GM23338 (cell line): ENCODE measurements around the gene CTNS. TPM values are rescaled to one million over a fixed set of nuclear protein-coding genes. Genes with fewer than 3 reads are reported as not detected.

Source experiments
- ATAC-seq: fragments of 200-7000 bp; cut with Tn5 transposase; 3 replicates; pipeline ENCODE4 v1.9.1; 2020
- DNase-seq: peaks from one replicate; pipeline ENCODE4 v3.0.0-alpha.2; 2015; ENCODE audit warnings: low spot score
- H2AFZ ChIP-seq: fragments of 200-600 bp; sonication (generic); 2 replicates; pipeline ENCODE4 v1.8.0; 2016; ENCODE audit warnings: antibody characterized with exemption, mild to moderate bottlenecking, moderate library complexity
- H3F3A ChIP-seq: fragments of 200-600 bp; sonication (generic); replicated peaks from 2 replicates; pipeline ENCODE4 v1.8.0; 2017; ENCODE audit warnings: antibody characterized with exemption, mixed run types, low read depth
- H3K27ac ChIP-seq: fragments of 200-600 bp; sonication (generic); 2 replicates; pipeline ENCODE4 v1.6.1; 2016; ENCODE audit warnings: low read depth
- H3K27me3 ChIP-seq: fragments of 200-600 bp; sonication (generic); 2 replicates; pipeline ENCODE4 v1.8.0; 2016; ENCODE audit warnings: mild to moderate bottlenecking, mixed run types, moderate library complexity; ENCODE audit not compliant: insufficient read depth
- H3K36me3 ChIP-seq: fragments of 200-600 bp; sonication (generic); 2 replicates; pipeline ENCODE4 v1.8.0; 2016; ENCODE audit warnings: mild to moderate bottlenecking; ENCODE audit not compliant: insufficient read depth
- H3K4me1 ChIP-seq: fragments of 200-600 bp; sonication (generic); 2 replicates; pipeline ENCODE4 v1.8.0; 2016; ENCODE audit warnings: mild to moderate bottlenecking, moderate library complexity; ENCODE audit not compliant: insufficient read depth
- H3K4me2 ChIP-seq: fragments of 200-600 bp; sonication (generic); 2 replicates; pipeline ENCODE4 v1.7.1; 2017; ENCODE audit warnings: mixed run types
- H3K4me3 ChIP-seq: fragments of 200-600 bp; sonication (generic); 2 replicates; pipeline ENCODE4 v1.6.1; 2016; ENCODE audit warnings: mixed run types
- H3K79me2 ChIP-seq: fragments of 200-600 bp; sonication (generic); replicated peaks from 2 replicates; pipeline ENCODE4 v1.8.0; 2017; ENCODE audit warnings: mild to moderate bottlenecking; ENCODE audit not compliant: insufficient read depth
- H3K9me2 ChIP-seq: fragments of 200-600 bp; sonication (generic); 2 replicates; pipeline ENCODE4 v1.8.0; 2017; ENCODE audit not compliant: insufficient read depth
- H4K20me1 ChIP-seq: fragments of 200-600 bp; sonication (generic); replicated peaks from 2 replicates; pipeline ENCODE4 v1.8.0; 2017; ENCODE audit warnings: mild to moderate bottlenecking; ENCODE audit not compliant: insufficient read depth
- H3K27ac Mint-ChIP-seq: 2 replicates; pipeline ENCODE4 v1.8.0; 2020; ENCODE audit warnings: inconsistent platforms, mild to moderate bottlenecking, moderate library complexity, mixed read lengths
- H3K27me3 Mint-ChIP-seq: 3 replicates; pipeline ENCODE4 v1.8.0; 2022; ENCODE audit warnings: low read depth, mild to moderate bottlenecking, moderate library complexity, mixed read lengths, inconsistent platforms; ENCODE audit not compliant: insufficient read depth, poor library complexity
- H3K36me3 Mint-ChIP-seq: 3 replicates; pipeline ENCODE4 v1.8.0; 2021; ENCODE audit warnings: low read depth, mild to moderate bottlenecking, inconsistent platforms, moderate library complexity, mixed read lengths
- H3K4me1 Mint-ChIP-seq: 3 replicates; pipeline ENCODE4 v1.8.0; 2020; ENCODE audit warnings: mild to moderate bottlenecking, inconsistent platforms, mixed read lengths
- H3K4me3 Mint-ChIP-seq: 3 replicates; pipeline ENCODE4 v1.8.0; 2021; ENCODE audit warnings: moderate library complexity, mild to moderate bottlenecking, inconsistent platforms, mixed read lengths
- H3K9me3 Mint-ChIP-seq: 3 replicates; pipeline ENCODE4 v1.8.0; 2020; ENCODE audit warnings: moderate library complexity, mild to moderate bottlenecking, inconsistent platforms, mixed read lengths
- EZH2 ChIP-seq: fragments of 200-600 bp; sonication (generic); IDR thresholded peaks from one replicate; pipeline ENCODE4 v1.8.0; 2017; ENCODE audit warnings: antibody characterized with exemption, mild to moderate bottlenecking, low read depth; ENCODE audit not compliant: unreplicated experiment
- NANOG ChIP-seq: IDR thresholded peaks from 2 replicates; pipeline ENCODE4 v1.6.1; 2016; ENCODE audit warnings: antibody characterized with exemption, borderline replicate concordance
- POLR2AphosphoS5 ChIP-seq: IDR thresholded peaks from 2 replicates; pipeline ENCODE4 v1.6.1; 2016; ENCODE audit warnings: antibody characterized with exemption, low read depth
- STAT1 ChIP-seq: IDR thresholded peaks from one replicate; pipeline ENCODE4 v1.6.1; 2016; ENCODE audit warnings: antibody characterized with exemption; ENCODE audit not compliant: unreplicated experiment
- ZNF114 ChIP-seq: fragments of 250-450 bp; sonication (Bioruptor Pico); IDR thresholded peaks from 2 replicates; pipeline ENCODE4 v1.5.0; 2020; ENCODE audit warnings: mild to moderate bottlenecking, moderate library complexity
- polyA plus RNA-seq: library from polyadenylated mRNA; unstranded; fragments of >200 nt; fragmentation: Nextera tagmentation; extraction: Ambion mirVana; gene quantifications from 2 replicates; pipeline ENCODE4 v1.2.1, GENCODE V29; 2016
- total RNA-seq: library from RNA; depleted of rRNA; stranded (reverse); fragments of >200 nt; shearing (Covaris generic); gene quantifications from 2 replicates; pipeline ENCODE4 v1.2.3, GENCODE V29; 2014
- TF ChIP-seq, protein P1 (sequence below), 2 experiments: fragments of 200-600 bp in 1 of 2; sonication (generic) in 1 of 2; conservative IDR thresholded peaks; 2 replicates each; pipeline versions ENCODE4 v1.5.1 to v1.6.1; 2016 to 2017; ENCODE audit warnings: antibody characterized with exemption in 2 of 2, low read depth in 2 of 2, mild to moderate bottlenecking in 2 of 2, moderate library complexity in 1 of 2
- TF ChIP-seq, protein P2 (sequence below): fragments of 250-450 bp; sonication (Bioruptor Pico); IDR thresholded peaks from 2 replicates; pipeline ENCODE4 v1.5.0; 2020; ENCODE audit warnings: mild to moderate bottlenecking, moderate library complexity

The CTNS gene
- total and polyA plus RNA-seq, 2 experiments from 2014 or later = 5.9 to 21.8 TPM

DNA sequence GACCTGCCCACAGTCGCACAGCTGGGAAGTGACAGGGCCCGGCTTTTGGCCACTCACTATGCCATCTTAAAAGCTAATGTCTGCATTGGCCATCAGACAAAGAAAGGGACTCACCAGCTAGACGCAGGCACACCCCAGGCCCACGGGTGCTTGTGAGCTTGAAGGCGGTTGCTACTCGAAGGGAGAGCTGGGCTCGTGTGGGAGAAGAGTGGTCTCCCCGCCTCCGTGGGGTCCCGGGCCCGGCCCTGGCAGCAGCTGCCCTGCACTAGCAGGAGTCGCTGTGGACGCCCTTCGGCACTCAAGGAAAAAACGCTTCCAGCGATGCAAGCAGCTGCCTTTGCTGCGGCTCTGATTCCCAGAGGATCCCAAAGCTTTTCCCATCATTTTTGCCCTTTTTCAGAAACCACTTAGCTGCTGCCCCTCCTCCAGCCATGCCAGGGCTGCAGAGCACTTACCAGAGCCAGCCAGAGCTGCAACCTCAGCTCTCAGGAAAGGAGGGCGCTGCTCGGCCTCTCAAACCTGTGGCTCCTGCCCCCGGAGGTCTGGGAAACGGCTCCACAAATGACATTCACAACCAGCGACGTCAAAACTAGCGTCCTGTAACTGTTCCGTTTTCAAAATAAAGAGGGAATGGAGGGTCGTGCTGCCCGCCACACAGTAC lies 39.6 kb upstream of the CTNS start:
- Histone ChIP-seq H3K9me2 (no peaks in the 10 kb centered on the region), H3K27me3 (no peaks in the 10 kb centered on the region), H3F3A (no peaks in the 10 kb centered on the region), H3K4me1 (no peaks in the 10 kb centered on the region), H3K4me3 (no peak overlapping the region), H3K36me3 (no peaks in the 10 kb centered on the region), H3K27ac (no peak overlapping the region), H3K4me2 (no peak overlapping the region), H3K79me2 (no peaks in the 10 kb centered on the region), H4K20me1 (no peaks in the 10 kb centered on the region; the same call in 1 of the 2 replicates), H2AFZ (no peak overlapping the region)
- Mint-ChIP-seq H3K4me3 (no peak overlapping the region), H3K4me1 (no peaks in the 10 kb centered on the region), H3K27me3 (peaks cover 12% of the 10 kb centered on the region), H3K9me3 (no peaks in the 10 kb centered on the region), H3K27ac (no peak overlapping the region), H3K36me3 (no peaks in the 10 kb centered on the region)
- TF ChIP-seq ZNF114 (CRISPR knock-in tag) = no peak
- TF ChIP-seq, protein P1, sequence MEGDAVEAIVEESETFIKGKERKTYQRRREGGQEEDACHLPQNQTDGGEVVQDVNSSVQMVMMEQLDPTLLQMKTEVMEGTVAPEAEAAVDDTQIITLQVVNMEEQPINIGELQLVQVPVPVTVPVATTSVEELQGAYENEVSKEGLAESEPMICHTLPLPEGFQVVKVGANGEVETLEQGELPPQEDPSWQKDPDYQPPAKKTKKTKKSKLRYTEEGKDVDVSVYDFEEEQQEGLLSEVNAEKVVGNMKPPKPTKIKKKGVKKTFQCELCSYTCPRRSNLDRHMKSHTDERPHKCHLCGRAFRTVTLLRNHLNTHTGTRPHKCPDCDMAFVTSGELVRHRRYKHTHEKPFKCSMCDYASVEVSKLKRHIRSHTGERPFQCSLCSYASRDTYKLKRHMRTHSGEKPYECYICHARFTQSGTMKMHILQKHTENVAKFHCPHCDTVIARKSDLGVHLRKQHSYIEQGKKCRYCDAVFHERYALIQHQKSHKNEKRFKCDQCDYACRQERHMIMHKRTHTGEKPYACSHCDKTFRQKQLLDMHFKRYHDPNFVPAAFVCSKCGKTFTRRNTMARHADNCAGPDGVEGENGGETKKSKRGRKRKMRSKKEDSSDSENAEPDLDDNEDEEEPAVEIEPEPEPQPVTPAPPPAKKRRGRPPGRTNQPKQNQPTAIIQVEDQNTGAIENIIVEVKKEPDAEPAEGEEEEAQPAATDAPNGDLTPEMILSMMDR (conservative IDR thresholded peaks at IDR 0.05; ENCODE audit: low read depth in 2 of 2) = peak in 1 of 2 experiments; percentile 25; a peak in 1 of 4 replicates
- ATAC-seq = peak; percentile 41; the same call in 2 of the 3 replicates
- peak; percentile 26 for DNase-seq

DNA sequence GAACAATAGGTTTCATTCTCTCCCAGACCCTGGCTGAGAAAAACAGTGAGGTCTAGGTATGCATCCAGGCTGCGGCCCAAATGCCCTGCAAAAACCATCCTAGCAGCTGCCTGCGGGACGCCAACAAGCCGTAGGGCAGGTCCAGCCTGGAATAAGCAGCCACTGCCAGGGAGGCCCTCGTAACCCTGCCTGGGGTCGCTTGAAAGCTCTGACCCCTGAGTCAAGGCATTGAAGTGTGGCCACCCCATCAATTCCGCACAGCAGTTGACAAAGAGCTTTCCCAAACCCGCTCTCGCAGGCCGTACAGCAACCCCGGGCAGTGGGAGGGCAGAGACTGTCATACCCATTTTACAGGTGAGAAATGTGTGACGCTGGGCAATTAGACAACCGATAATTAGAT lies 38.5 kb upstream of the CTNS start:
- TF ChIP-seq EZH2 (no peak), STAT1 (no peak), POLR2AphosphoS5 (no peak), NANOG (no peak), ZNF114 (CRISPR knock-in tag) (no peak)
- TF ChIP-seq, protein P2, sequence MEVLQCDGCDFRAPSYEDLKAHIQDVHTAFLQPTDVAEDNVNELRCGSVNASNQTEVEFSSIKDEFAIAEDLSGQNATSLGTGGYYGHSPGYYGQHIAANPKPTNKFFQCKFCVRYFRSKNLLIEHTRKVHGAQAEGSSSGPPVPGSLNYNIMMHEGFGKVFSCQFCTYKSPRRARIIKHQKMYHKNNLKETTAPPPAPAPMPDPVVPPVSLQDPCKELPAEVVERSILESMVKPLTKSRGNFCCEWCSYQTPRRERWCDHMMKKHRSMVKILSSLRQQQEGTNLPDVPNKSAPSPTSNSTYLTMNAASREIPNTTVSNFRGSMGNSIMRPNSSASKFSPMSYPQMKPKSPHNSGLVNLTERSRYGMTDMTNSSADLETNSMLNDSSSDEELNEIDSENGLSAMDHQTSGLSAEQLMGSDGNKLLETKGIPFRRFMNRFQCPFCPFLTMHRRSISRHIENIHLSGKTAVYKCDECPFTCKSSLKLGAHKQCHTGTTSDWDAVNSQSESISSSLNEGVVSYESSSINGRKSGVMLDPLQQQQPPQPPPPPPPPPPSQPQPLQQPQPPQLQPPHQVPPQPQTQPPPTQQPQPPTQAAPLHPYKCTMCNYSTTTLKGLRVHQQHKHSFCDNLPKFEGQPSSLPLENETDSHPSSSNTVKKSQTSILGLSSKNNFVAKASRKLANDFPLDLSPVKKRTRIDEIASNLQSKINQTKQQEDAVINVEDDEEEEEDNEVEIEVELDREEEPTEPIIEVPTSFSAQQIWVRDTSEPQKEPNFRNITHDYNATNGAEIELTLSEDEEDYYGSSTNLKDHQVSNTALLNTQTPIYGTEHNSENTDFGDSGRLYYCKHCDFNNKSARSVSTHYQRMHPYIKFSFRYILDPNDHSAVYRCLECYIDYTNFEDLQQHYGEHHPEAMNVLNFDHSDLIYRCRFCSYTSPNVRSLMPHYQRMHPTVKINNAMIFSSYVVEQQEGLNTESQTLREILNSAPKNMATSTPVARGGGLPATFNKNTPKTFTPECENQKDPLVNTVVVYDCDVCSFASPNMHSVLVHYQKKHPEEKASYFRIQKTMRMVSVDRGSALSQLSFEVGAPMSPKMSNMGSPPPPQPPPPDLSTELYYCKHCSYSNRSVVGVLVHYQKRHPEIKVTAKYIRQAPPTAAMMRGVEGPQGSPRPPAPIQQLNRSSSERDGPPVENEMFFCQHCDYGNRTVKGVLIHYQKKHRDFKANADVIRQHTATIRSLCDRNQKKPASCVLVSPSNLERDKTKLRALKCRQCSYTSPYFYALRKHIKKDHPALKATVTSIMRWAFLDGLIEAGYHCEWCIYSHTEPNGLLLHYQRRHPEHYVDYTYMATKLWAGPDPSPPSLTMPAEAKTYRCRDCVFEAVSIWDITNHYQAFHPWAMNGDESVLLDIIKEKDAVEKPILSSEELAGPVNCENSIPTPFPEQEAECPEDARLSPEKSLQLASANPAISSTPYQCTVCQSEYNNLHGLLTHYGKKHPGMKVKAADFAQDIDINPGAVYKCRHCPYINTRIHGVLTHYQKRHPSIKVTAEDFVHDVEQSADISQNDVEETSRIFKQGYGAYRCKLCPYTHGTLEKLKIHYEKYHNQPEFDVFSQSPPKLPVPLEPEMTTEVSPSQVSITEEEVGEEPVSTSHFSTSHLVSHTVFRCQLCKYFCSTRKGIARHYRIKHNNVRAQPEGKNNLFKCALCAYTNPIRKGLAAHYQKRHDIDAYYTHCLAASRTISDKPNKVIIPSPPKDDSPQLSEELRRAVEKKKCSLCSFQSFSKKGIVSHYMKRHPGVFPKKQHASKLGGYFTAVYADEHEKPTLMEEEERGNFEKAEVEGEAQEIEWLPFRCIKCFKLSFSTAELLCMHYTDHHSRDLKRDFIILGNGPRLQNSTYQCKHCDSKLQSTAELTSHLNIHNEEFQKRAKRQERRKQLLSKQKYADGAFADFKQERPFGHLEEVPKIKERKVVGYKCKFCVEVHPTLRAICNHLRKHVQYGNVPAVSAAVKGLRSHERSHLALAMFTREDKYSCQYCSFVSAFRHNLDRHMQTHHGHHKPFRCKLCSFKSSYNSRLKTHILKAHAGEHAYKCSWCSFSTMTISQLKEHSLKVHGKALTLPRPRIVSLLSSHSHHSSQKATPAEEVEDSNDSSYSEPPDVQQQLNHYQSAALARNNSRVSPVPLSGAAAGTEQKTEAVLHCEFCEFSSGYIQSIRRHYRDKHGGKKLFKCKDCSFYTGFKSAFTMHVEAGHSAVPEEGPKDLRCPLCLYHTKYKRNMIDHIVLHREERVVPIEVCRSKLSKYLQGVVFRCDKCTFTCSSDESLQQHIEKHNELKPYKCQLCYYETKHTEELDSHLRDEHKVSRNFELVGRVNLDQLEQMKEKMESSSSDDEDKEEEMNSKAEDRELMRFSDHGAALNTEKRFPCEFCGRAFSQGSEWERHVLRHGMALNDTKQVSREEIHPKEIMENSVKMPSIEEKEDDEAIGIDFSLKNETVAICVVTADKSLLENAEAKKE (CRISPR knock-in tag) = no peak
- Histone ChIP-seq H3K36me3 (no peaks in the 10 kb centered on the region), H3K4me3 (no peak overlapping the region), H4K20me1 (no peaks in the 10 kb centered on the region; the same call in 1 of the 2 replicates), H3K27me3 (no peaks in the 10 kb centered on the region), H3K79me2 (no peaks in the 10 kb centered on the region), H3K4me2 (no peak overlapping the region), H3K9me2 (no peaks in the 10 kb centered on the region), H3F3A (no peaks in the 10 kb centered on the region), H3K4me1 (no peaks in the 10 kb centered on the region), H3K27ac (no peak overlapping the region), H2AFZ (no peak overlapping the region)
- Mint-ChIP-seq H3K4me3 (no peak overlapping the region), H3K27ac (no peak overlapping the region), H3K9me3 (no peaks in the 10 kb centered on the region), H3K36me3 (peaks cover 5% of the 10 kb centered on the region; the same call in 2 of the 3 replicates), H3K27me3 (peaks cover 11% of the 10 kb centered on the region), H3K4me1 (no peaks in the 10 kb centered on the region)
- no peak for ATAC-seq
- DNase-seq = no peak
